AG08396 (cell line): ENCODE data around the gene NADK2.

Source experiments
- DNase-seq: peaks from one replicate; pipeline ENCODE4 v3.0.0; 2012; ENCODE audit warnings: low spot score, mixed read lengths

The NADK2 gene

GRCh38 chr5:36162810-36163486 is 78.8 kb downstream of the NADK2 start:
- no peak for DNase-seq

- no peak for DNase-seq
Measured at GRCh38 chr5:36161361-36161760, 80.4 kb downstream of the NADK2 start.

GRCh38 chr5:36160617-36161016 is 81.1 kb downstream of the NADK2 start:
- no peak for DNase-seq

GRCh38 chr5:36158144-36158543 is 83.6 kb downstream of the NADK2 start:
- no peak for DNase-seq

GRCh38 chr5:36156619-36157018 is 85.1 kb downstream of the NADK2 start:
- peak; percentile 46 for DNase-seq

GRCh38 chr5:36156121-36156601 is 85.6 kb downstream of the NADK2 start:
- peak; percentile 26 for DNase-seq

- DNase-seq, result no peak
Measured at GRCh38 chr5:36155291-36155690, 86.4 kb downstream of the NADK2 start.

- no peak for DNase-seq
Measured at GRCh38 chr5:36153726-36154125, 88.0 kb downstream of the NADK2 start.

GRCh38 chr5:36153298-36153677 is 88.4 kb downstream of the NADK2 start:
- no peak for DNase-seq

- peak; percentile 14 for DNase-seq
Measured at GRCh38 chr5:36152324-36153297, 89.1 kb downstream of the NADK2 start.

GRCh38 chr5:36151434-36152323 is 90.0 kb downstream of the NADK2 start, which contains the start of the genes LMBRD2 and SKP2:
LMBRD2 (minus strand) TSS chr5:36151887; CDS start chr5:36143349, 8,538 bp downstream.
SKP2 (plus strand) TSS chr5:36152111; CDS start chr5:36152263, 152 bp downstream.
- peak; percentile 95 for DNase-seq

GRCh38 chr5:36150676-36151433 is 90.9 kb downstream of the NADK2 start:
- DNase-seq, result peak; percentile 46

GRCh38 chr5:36147681-36148080 is 94.0 kb downstream of the NADK2 start:
- DNase-seq, result no peak

GRCh38 chr5:36146390-36146789 is 95.3 kb downstream of the NADK2 start:
- DNase-seq, result no peak

GRCh38 chr5:36145311-36145710 is 96.4 kb downstream of the NADK2 start:
- DNase-seq, result no peak
